Activated T-cell treated with anti-CD3 and anti-CD28 coated beads, Interleukin-2, amount 50 U/mL, for 72 hours (primary cell): Measurements from ENCODE around the gene VSIG8. TPM values are rescaled to one million over a fixed set of nuclear protein-coding genes. Genes with fewer than 3 reads are reported as not detected.
A peak's percentile ranks its signal among the peaks of the same experiment; 100 is the strongest.
"Not testable (repeated sequence)": the region's sequence is repeated elsewhere in the genome, so short reads cannot be mapped to it uniquely, and the experiment has no call there.

ENCODE experiments used
- ATAC-seq, 2 donors: fragments of 150-1000 bp; cut with Tn5 transposase; replicated peaks in 1 of 2; 2 replicates each; pipeline ENCODE4 v1.10.0; 2021; ENCODE audit warnings: moderate library complexity in 2 of 2, mild to moderate bottlenecking in 1 of 2
- DNase-seq, 2 donors: peaks; one replicate each; pipeline ENCODE4 v3.0.0; 2021 to 2022; ENCODE audit warnings: mixed read lengths in 1 of 2
- H3K27ac Mint-ChIP-seq: one replicate; pipeline ENCODE4 v1.8.0; 2022; ENCODE audit warnings: mild to moderate bottlenecking, moderate library complexity, mixed read lengths
- H3K27me3 Mint-ChIP-seq: one replicate; pipeline ENCODE4 v1.8.0; 2022; ENCODE audit warnings: low read depth, mixed read lengths
- H3K36me3 Mint-ChIP-seq, 2 donors: one replicate each; pipeline ENCODE4 v1.8.0; 2022; ENCODE audit warnings: mixed read lengths in 2 of 2, mild to moderate bottlenecking in 1 of 2; ENCODE audit not compliant: insufficient read depth in 2 of 2
- H3K4me1 Mint-ChIP-seq: one replicate; pipeline ENCODE4 v1.8.0; 2022; ENCODE audit warnings: low read depth, mixed read lengths
- H3K4me3 Mint-ChIP-seq, 2 donors: one replicate each; pipeline ENCODE4 v1.8.0; 2022; ENCODE audit warnings: mild to moderate bottlenecking in 2 of 2, mixed read lengths in 2 of 2, moderate library complexity in 2 of 2
- H3K9me3 Mint-ChIP-seq, 2 donors: one replicate each; pipeline ENCODE4 v1.8.0; 2022; ENCODE audit warnings: mixed read lengths in 2 of 2
- total RNA-seq, 2 donors: library from RNA; stranded (reverse); gene quantifications; one replicate each; pipeline ENCODE4 v1.2.3, GENCODE V29; 2022

Gene VSIG8, protein sequence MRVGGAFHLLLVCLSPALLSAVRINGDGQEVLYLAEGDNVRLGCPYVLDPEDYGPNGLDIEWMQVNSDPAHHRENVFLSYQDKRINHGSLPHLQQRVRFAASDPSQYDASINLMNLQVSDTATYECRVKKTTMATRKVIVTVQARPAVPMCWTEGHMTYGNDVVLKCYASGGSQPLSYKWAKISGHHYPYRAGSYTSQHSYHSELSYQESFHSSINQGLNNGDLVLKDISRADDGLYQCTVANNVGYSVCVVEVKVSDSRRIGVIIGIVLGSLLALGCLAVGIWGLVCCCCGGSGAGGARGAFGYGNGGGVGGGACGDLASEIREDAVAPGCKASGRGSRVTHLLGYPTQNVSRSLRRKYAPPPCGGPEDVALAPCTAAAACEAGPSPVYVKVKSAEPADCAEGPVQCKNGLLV
- total RNA-seq, result not detected

DNA sequence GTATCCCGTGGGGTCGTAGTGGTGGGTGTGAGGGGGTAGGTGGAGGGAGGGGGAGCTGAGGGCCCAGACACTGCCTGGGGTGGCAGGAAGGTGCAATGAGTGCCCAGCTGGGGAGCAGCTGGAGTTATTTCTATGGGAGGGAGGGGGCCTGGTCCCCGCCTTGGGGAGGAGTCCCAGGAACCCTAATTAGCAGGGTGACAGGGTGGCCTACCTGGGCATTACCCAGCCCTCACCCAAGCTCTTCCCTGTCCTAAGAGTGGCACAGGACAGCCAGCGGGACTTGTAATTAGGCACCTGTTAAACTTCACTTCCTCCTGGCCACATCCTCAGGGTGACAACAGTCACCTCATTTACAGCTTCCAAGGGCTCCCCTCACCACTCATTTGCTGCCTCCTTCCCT lies at the start of gene VSIG8:
Gene VSIG8 (minus strand): TSS at position 101 of the 400 bp plus-strand sequence. CDS start 136 bp downstream, outside the sequence.
- H3K36me3 Mint-ChIP-seq, result no peaks in the 10 kb centered on the region
- H3K27me3 Mint-ChIP-seq, result no peaks in the 10 kb centered on the region
- no peaks in the 10 kb centered on the region for H3K9me3 Mint-ChIP-seq
- no peak within 1 kb of the TSS for H3K4me3 Mint-ChIP-seq
- H3K4me1 Mint-ChIP-seq, result no peaks in the 10 kb centered on the region
- DNase-seq (no peak), ATAC-seq (no peak)
- H3K27ac Mint-ChIP-seq, result no peak within 1 kb of the TSS

DNA sequence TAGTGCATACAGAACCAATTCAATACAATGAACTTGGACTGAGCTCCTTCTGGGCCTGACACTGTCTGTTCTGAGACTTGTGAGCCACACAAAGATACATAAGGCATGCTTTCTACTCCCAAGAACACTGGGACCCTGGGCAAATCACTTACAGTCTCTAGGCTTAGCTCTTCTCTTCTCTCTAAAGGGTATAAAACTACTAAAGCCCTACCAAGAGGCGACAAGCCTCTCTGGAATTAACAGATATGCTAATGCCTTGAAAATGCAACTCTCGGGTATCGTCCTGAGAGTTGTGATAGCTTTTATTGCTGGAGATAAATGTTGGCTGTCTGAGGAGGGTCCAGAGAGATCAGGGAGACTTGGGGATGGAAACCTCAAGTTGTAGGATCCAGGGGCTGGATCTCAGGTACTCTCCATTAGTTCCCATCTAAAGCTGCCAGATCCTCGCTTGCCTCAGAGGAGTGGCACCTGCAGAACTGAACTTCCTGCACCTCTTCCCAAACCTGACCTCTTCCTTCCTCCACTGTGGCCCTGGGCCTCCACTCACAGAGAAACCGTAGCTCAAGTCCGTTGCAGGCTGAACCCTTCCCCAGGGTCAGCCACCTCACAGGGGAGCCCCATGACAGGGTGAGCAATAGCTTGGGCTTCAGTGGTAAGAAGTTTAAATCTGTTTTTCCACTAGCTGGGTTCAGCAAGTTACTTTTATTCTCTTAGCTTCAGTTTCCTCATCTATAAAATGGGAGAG lies 49.0 kb upstream of the VSIG8 start:
- Mint-ChIP-seq H3K9me3 (no peaks in the 10 kb centered on the region), H3K4me3 (peak overlapping the region; percentile 67 to 74), H3K27ac (peak overlapping the region; percentile 89), H3K36me3 (peaks cover 2 to 6% of the 10 kb centered on the region in 2 donors), H3K4me1 (peaks cover 45% of the 10 kb centered on the region), H3K27me3 (no peaks in the 10 kb centered on the region)
- DNase-seq (peak; percentile 28 to 37), ATAC-seq (peak in 1 of 2 donors; percentile 18)

DNA sequence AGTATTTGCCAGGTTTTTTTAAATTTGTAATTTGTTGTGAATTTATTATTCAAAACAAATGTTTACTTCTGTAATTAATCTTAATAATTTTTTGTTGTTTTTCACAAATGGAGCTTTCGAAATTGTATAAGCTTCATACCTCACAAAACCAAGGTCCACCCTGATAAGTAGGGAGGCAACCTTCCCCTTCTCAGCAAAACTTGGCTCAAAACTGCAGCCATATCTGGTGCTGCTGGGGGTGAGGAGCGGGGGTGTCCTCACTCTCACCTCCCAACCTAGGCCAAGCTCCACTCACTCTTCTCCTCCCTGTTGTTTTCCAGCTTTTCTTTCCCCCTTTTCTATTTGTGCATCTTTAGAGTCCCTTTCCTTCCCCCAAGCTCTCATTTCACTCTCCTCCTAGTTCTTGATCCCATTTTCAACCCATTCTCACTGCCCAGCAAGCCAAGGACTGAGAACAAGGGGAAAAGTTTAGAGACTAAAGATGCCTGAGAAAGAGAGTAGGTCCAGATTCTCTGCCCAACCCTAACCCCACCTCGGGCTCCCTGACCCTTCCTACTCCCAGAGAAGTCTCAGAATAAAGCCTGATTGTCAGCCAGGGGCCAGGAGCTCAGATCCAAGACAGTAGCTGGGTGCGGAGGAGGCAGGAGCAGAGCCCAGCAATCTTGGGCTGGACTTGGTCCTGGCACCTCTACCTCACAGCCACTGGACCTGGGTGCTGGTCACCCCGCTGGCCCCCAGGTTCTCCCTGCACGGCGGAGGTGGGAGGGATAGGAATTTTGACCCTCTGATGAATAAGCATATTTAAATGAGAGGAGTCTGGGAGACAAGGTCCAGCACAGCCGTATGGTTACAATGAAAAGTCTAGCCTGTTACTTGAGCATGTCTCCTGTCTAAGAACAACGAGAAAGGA lies 45.8 kb upstream of the VSIG8 start:
- Mint-ChIP-seq H3K36me3 (peaks cover 0 to 2% of the 10 kb centered on the region in 2 donors), H3K4me1 (peaks cover 36% of the 10 kb centered on the region), H3K9me3 (no peaks in the 10 kb centered on the region), H3K27me3 (no peaks in the 10 kb centered on the region), H3K4me3 (no peak overlapping the region), H3K27ac (peak overlapping the region; percentile 18)
- no peak for DNase-seq
- ATAC-seq, result no peak

DNA sequence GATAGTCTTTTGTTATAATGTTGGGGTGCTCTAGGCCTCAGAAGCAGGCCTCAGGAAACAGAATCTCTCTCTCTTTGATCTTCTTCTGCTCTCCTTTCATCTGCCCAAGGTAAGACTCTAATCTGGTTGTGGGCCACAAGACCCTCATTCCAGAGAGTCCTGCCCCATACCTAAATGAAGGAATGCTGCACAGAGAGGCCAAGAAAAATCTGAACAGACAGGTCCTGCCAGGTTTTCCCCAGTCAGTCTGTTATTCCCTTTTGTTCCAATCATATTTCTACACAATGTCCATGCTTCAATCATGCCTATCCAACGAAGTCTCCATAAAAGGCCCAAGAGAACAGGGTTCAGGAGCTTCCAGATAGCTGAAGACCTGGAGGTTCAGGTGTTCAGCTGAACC lies 44.5 kb upstream of the VSIG8 start:
- H3K9me3 Mint-ChIP-seq, result no peaks in the 10 kb centered on the region
- no peaks in the 10 kb centered on the region for H3K36me3 Mint-ChIP-seq
- no peak for ATAC-seq
- no peak overlapping the region for H3K4me3 Mint-ChIP-seq
- H3K27me3 Mint-ChIP-seq, result no peaks in the 10 kb centered on the region
- no peak for DNase-seq
- H3K27ac Mint-ChIP-seq, result peak overlapping the region; percentile 67
- peaks cover 24% of the 10 kb centered on the region for H3K4me1 Mint-ChIP-seq

DNA sequence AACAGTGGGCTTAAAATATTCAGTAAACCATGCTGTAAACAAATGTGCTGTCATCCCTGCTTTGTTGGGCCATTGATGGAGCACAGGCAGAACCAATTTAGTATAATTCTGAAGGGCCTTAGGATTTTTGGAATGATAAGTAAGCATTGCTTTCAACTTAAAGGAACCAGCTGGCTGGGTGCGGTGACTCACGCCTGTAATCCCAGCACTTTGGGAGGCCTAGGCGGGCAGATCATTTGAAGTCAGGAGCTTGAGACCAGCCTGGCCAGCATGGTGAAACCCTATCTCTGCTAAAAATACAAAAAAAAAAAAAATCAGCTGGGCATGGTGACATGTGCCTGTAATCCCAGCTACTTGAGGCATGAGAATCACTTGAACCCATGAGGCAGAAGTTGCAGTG lies 41.6 kb upstream of the VSIG8 start:
- not testable (repeated sequence) for ATAC-seq, H3K27ac Mint-ChIP-seq, H3K4me3 Mint-ChIP-seq, H3K9me3 Mint-ChIP-seq, DNase-seq, H3K4me1 Mint-ChIP-seq, H3K36me3 Mint-ChIP-seq, H3K27me3 Mint-ChIP-seq

DNA sequence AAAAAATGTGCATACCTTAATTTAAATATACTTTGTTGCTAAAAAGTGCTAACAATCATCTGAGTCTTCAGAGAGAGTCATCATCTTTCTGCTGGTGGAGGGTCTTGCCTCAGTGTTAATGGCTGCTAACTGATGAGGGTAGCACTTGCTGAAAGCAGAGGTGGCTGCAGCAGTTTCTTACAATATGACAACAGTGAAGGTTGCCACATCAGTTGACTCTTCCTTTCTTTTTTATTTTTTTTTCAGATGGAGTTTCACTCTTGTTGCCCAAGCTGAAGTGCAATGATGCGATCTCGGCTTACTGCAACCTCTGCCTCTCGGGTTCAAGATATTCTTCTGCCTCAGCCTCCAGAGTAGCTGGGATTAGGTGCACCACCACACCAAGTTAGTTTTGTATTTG lies 40.1 kb upstream of the VSIG8 start:
- no peak for DNase-seq
- Mint-ChIP-seq H3K36me3 (no peaks in the 10 kb centered on the region), H3K4me1 (no peaks in the 10 kb centered on the region), H3K4me3 (no peak overlapping the region), H3K27ac (no peak overlapping the region), H3K27me3 (no peaks in the 10 kb centered on the region), H3K9me3 (no peaks in the 10 kb centered on the region)
- ATAC-seq, result no peak

DNA sequence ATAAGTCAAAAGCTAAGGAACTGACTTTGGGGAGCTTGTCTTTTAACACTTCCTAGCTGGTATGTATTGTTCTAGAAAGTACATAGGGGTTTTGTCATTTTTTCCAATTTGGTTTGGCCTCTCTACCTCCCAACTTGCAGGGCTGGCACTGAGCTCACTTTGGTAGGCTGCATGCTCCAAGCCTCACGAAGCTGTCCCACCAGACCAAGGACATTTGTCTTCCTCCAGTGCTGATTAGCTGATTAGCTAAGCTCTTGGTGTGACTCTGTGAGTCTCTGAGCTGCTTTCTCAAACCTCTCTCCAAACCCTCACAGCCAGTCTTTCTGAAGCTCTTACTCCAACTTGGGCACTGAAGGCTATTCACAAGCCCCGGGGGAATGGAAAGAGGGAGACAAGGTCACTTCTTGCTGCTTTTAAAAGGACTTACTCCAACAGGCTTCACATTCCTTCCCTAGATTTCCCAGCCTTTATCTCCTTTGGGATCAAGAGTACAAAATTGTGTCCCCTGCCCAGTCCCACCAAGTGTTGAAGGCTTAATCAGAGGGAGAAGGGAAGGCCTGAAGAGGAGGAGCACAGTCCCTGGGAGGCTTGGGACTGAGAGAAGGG lies 38.4 kb upstream of the VSIG8 start:
- ATAC-seq, result no peak
- Mint-ChIP-seq H3K4me3 (no peak overlapping the region), H3K27ac (no peak overlapping the region)

DNA sequence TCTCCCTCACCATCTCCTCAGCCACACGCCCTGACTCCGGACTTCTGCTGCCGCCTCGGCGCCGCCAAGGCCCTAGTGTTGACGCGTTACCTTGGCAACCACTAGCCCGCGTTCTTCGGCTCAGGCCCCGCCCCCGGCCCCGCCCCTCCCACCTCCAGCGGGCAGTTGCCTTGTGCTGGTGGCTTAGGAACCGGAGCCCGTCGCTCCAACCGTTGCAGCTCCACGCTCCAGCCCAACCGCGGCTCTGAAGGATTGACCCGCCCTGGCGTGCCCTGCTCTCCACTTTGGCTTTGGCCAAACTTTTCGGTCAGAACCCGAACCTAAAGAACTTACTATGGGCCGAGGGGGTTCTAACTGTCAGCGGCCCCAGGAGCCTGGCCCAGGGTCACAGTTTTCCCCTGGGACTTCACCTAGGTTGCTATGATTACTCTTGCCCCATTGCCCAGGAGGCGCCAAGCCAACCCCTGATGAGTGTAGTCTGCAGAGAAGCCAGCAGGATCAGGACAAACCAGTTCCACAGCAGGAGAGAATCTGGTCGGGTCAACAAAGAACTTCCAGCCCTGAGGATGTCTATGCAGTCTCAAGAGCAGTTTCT lies 37.7 kb upstream of the VSIG8 start, which contains the start of gene CFAP45:
Gene CFAP45 (minus strand): TSS at position 80 of the 595 bp plus-strand sequence. CDS start 67 bp downstream, at position 13.
- no peaks in the 10 kb centered on the region for H3K36me3 Mint-ChIP-seq
- no peaks in the 10 kb centered on the region for H3K9me3 Mint-ChIP-seq
- H3K4me1 Mint-ChIP-seq, result no peaks in the 10 kb centered on the region
- DNase-seq (peak in 1 of 2 donors; percentile 7), ATAC-seq (peak; percentile 19 to 44)
- H3K27me3 Mint-ChIP-seq, result no peaks in the 10 kb centered on the region
- no peak within 1 kb of the TSS for H3K27ac Mint-ChIP-seq
- H3K4me3 Mint-ChIP-seq, result no peak within 1 kb of the TSS

More for the DNA sequence above, 38.4 kb upstream of the VSIG8 start:
- H3K27me3 Mint-ChIP-seq, result no peaks in the 10 kb centered on the region
- DNase-seq, result no peak
- H3K9me3 Mint-ChIP-seq, result no peaks in the 10 kb centered on the region
- no peaks in the 10 kb centered on the region for H3K36me3 Mint-ChIP-seq
- no peaks in the 10 kb centered on the region for H3K4me1 Mint-ChIP-seq

DNA sequence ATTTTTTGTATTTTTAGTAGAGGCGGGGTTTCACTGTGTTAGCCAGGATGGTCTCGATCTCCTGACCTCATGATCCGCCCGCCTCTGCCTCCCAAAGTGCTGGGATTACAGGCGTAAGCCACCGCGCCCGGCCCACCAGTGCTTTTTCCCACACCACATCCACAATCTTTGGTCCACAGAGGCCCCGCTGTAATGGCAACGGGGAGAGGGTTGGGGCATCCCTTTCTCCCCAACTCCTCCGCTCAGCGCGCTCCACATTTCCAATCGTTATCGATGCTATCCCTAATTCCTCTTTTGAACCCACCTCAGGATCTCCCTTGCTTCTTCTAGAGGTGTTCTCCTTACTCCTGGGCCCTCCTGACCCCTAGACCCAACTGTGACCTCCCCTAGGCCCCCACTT lies 37.2 kb upstream of the VSIG8 start:
- not testable (repeated sequence) for H3K27ac Mint-ChIP-seq

DNA sequence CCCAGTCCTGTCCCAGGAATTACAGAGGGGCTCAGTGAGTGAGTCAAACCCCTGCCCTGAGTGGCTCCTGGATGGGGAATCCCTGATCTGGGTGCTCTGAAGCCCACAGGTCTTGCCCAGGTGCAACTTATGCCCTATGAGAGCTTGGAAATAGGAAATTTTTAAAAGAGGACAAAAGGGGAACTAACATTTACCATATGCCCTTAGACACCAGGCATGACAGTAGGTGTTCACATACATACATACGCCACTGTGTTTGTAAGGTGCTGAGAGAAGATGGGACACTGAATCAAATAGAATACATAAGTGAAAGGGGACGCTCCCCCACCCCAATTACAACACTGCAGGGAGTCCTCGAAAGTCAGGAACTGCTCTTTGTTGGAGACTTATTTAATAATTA lies 36.1 kb upstream of the VSIG8 start:
- no peak overlapping the region for H3K27ac Mint-ChIP-seq
- H3K4me3 Mint-ChIP-seq, result no peak overlapping the region
- no peaks in the 10 kb centered on the region for H3K27me3 Mint-ChIP-seq
- no peaks in the 10 kb centered on the region for H3K36me3 Mint-ChIP-seq
- ATAC-seq, result peak in 1 of 2 donors; percentile 15
- H3K4me1 Mint-ChIP-seq, result no peaks in the 10 kb centered on the region
- no peak for DNase-seq
- H3K9me3 Mint-ChIP-seq, result no peaks in the 10 kb centered on the region

More for the DNA sequence above, 37.2 kb upstream of the VSIG8 start:
- not testable (repeated sequence) for H3K27me3 Mint-ChIP-seq, H3K4me3 Mint-ChIP-seq, ATAC-seq, H3K9me3 Mint-ChIP-seq, H3K36me3 Mint-ChIP-seq, DNase-seq, H3K4me1 Mint-ChIP-seq

DNA sequence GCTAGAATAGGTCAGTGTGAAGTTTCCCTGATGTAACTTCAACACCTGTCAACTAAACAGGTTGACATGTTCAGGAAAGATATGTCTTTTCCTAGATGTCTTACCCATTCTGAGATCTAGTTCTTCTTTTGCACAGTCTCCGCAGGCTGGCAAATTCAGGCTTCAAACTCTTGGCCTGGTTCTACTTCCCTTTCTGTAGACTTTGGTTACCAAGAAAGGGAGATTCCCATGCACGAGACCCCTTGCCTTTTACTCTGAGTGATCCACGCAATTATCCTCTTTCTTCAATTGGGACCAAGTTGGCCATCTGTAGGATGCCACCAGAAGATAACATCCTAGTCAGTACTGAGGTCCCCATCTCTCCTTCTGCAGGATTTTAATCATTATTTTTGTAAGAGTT lies 35.5 kb upstream of the VSIG8 start:
- Mint-ChIP-seq H3K27me3 (no peaks in the 10 kb centered on the region), H3K27ac (no peak overlapping the region), H3K9me3 (no peaks in the 10 kb centered on the region), H3K4me3 (no peak overlapping the region), H3K36me3 (no peaks in the 10 kb centered on the region), H3K4me1 (no peaks in the 10 kb centered on the region)
- no peak for ATAC-seq
- DNase-seq, result no peak

DNA sequence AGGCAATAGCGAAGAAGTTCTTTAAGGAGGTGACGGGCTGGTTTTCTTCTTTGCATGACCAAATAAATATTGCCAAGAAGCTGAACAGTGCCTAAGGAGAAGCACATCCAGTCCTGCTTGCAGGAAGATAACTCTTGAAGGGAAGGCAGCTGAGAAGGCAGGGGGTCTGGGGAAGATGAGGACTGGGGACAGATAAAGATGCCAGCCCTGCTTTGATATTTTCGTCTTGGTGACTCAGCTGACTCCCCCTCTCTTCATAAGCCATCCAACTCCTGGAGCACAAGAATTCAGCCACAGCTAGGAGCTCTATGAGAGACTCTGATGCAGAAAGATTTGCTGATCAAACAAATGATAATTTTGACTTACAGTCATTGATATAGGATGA lies 34.1 kb upstream of the VSIG8 start:
- Mint-ChIP-seq H3K36me3 (no peaks in the 10 kb centered on the region), H3K4me1 (peaks cover 2% of the 10 kb centered on the region), H3K27ac (no peak overlapping the region)

More for the DNA sequence above, 34.1 kb upstream of the VSIG8 start:
- ATAC-seq (no peak), DNase-seq (no peak)
- Mint-ChIP-seq H3K27me3 (no peaks in the 10 kb centered on the region), H3K4me3 (no peak overlapping the region), H3K9me3 (no peaks in the 10 kb centered on the region)
